HepG2 (cell line): ENCODE results near the gene CLIC4. TPM values are rescaled to one million over a fixed set of nuclear protein-coding genes. Genes with fewer than 3 reads are reported as not detected.

ENCODE experiments used
- AHR ChIP-seq: IDR thresholded peaks from 2 replicates; pipeline ENCODE4 v1.6.1; 2018; ENCODE audit warnings: missing genetic modification reagents, missing compliant biosample characterization
- FLYWCH1 ChIP-seq: sonication (generic); formaldehyde crosslinking; IDR thresholded peaks from 2 replicates; pipeline ENCODE4 v1.8.1; 2023; ENCODE audit warnings: mild to moderate bottlenecking, missing genetic modification reagents
- HNRNPUL1 ChIP-seq: fragments of 200-400 bp; formaldehyde crosslinking; IDR thresholded peaks from 2 replicates; pipeline ENCODE4 v1.6.1; 2017; ENCODE audit warnings: low read depth, mild to moderate bottlenecking, low read length, moderate library complexity
- KIAA2018 ChIP-seq: sonication (generic); formaldehyde crosslinking; IDR thresholded peaks from 2 replicates; pipeline ENCODE4 v1.5.0; 2020; ENCODE audit warnings: mild to moderate bottlenecking, missing genetic modification reagents, borderline replicate concordance
- MAF1 ChIP-seq: sonication (generic); formaldehyde crosslinking; IDR thresholded peaks from 2 replicates; pipeline ENCODE4 v1.5.0; 2020; ENCODE audit warnings: missing genetic modification reagents, borderline replicate concordance
- MEIS1 ChIP-seq: sonication (generic); formaldehyde crosslinking; IDR thresholded peaks from 2 replicates; pipeline ENCODE4 v1.9.0; 2021; ENCODE audit warnings: mild to moderate bottlenecking, missing genetic modification reagents, moderate library complexity, borderline replicate concordance
- NFE2 ChIP-seq: sonication (generic); formaldehyde crosslinking; IDR thresholded peaks from 2 replicates; pipeline ENCODE4 v1.4.0; 2020; ENCODE audit warnings: missing genetic modification reagents
- NFYB ChIP-seq: sonication (generic); formaldehyde crosslinking; IDR thresholded peaks from 2 replicates; pipeline ENCODE4 v1.4.0; 2020; ENCODE audit warnings: missing genetic modification reagents
- NPAS2 ChIP-seq: sonication (generic); formaldehyde crosslinking; IDR thresholded peaks from 2 replicates; pipeline ENCODE4 v1.8.0; 2022; ENCODE audit warnings: mild to moderate bottlenecking, missing genetic modification reagents, borderline replicate concordance
- YEATS4 ChIP-seq: sonication (generic); formaldehyde crosslinking; IDR thresholded peaks from 2 replicates; pipeline ENCODE4 v1.4.0; 2020; ENCODE audit warnings: missing genetic modification reagents, borderline replicate concordance
- ZNF17 ChIP-seq: sonication (generic); formaldehyde crosslinking; IDR thresholded peaks from 2 replicates; pipeline ENCODE4 v1.5.0; 2020; ENCODE audit warnings: mild to moderate bottlenecking, missing genetic modification reagents
- ZNF256 ChIP-seq: sonication (generic); formaldehyde crosslinking; conservative IDR thresholded peaks from 2 replicates; pipeline ENCODE4 v1.4.0; 2020; ENCODE audit warnings: missing genetic modification reagents
- ZNF331 ChIP-seq: sonication (generic); formaldehyde crosslinking; IDR thresholded peaks from 2 replicates; pipeline ENCODE4 v1.4.0; 2020; ENCODE audit warnings: missing genetic modification reagents
- ZNF570 ChIP-seq: sonication (generic); formaldehyde crosslinking; IDR thresholded peaks from 2 replicates; pipeline ENCODE4 v1.4.0; 2020; ENCODE audit warnings: mild to moderate bottlenecking, missing genetic modification reagents, borderline replicate concordance
- ZNF746 ChIP-seq: sonication (generic); formaldehyde crosslinking; IDR thresholded peaks from 2 replicates; pipeline ENCODE4 v1.8.0; 2022; ENCODE audit warnings: mild to moderate bottlenecking, missing genetic modification reagents
- ZSCAN9 ChIP-seq: IDR thresholded peaks from 2 replicates; pipeline ENCODE4 v1.6.1; 2016; ENCODE audit warnings: borderline replicate concordance
- polyA plus RNA-seq, 8 experiments: library from polyadenylated mRNA; depleted of rRNA in 3 of 8; stranded (reverse) in 7 of 8; unstranded in 1 of 8; fragments of >200 nt; fragmentation: Illumina TruSeq in 4 of 8; extraction: Trizol in 4 of 8; gene quantifications; 2 replicates each; pipeline versions ENCODE4 v1.2.1 to v1.2.3, GENCODE V29; 2011 to 2016; ENCODE audit warnings: low read depth in 4 of 8, missing spikeins in 1 of 8, mixed read lengths in 1 of 8; ENCODE audit not compliant: insufficient read depth in 1 of 8
- total RNA-seq, 5 experiments: library from RNA; depleted of rRNA; stranded (reverse); fragments of >200 nt; fragmentation: Illumina TruSeq; extraction: Trizol; gene quantifications; 2 replicates each; pipeline ENCODE4 v1.2.3, GENCODE V29; 2016; ENCODE audit warnings: low read depth in 1 of 5
- TF ChIP-seq, protein P1 (sequence below): sonication (generic); formaldehyde crosslinking; IDR thresholded peaks from 2 replicates; pipeline ENCODE4 v1.5.0; 2020; ENCODE audit warnings: mild to moderate bottlenecking, missing genetic modification reagents, borderline replicate concordance
- TF ChIP-seq, protein P2 (sequence below): sonication (generic); formaldehyde crosslinking; conservative IDR thresholded peaks from 2 replicates; pipeline ENCODE4 v1.5.0; 2020; ENCODE audit warnings: missing genetic modification reagents

The CLIC4 gene
- total and polyA plus RNA-seq, 2 of the 13 experiments (the other 11 are each of a cell fraction or from before 2014, with no cell fraction given): 23.3 to 77.4 TPM

DNA sequence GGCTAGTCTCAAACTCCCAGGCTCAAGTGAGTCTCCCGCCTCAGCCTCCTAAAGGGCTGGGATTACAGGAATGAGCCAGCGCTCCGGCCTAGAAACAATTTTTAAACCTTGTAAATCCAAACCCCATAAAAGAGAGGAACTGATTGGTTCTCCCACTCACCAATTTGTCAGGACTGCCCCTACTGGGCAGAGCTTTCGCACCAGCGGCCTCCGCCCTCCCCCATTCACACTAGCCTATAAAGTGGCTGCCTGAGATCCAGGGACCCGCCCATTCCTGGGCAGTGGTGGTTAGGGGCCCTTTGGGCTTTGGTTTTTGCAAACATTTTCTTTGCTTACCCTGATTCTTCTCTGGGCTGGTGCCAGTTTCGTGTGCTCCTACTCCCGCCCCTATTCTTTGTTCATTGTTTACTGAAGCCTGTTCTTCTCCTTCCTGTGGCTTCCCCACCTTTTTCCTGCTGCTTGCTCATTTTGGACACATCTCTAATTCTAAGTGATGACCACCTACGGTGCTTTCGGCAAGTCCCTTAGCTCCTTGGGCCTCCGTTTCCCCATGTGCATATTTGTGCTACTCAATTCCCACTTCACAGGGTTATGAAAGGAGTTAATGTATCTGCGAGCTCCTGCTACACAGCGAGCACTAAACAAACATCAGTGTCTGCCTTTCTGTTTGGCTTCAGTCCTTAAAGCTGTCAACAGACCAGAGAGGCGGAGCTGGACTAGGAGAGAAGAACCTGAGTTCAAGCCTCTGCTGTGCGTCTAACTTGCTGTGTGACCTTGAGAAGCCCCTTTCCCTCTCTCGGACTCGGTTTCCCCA is 39.8 kb upstream of the CLIC4 start (continued):
- TF ChIP-seq ZNF17 (CRISPR knock-in tag) (no peak), NPAS2 (CRISPR knock-in tag) (no peak), FLYWCH1 (CRISPR knock-in tag) (no peak), NFE2 (no peak), MEIS1 (CRISPR knock-in tag) (peak; percentile 53; the same call in 1 of the 2 replicates), AHR (CRISPR knock-in tag) (no peak), ZNF746 (CRISPR knock-in tag) (no peak; the same call in 1 of the 2 replicates), ZNF570 (CRISPR knock-in tag) (no peak), NFYB (peak; percentile 85), ZNF331 (CRISPR knock-in tag) (0 out of 2 replicates have a peak, but pooled peaks have one; percentile 11), KIAA2018 (CRISPR knock-in tag) (no peak), MAF1 (CRISPR knock-in tag) (no peak), YEATS4 (CRISPR knock-in tag) (peak; percentile 18; the same call in 1 of the 2 replicates), ZNF256 (CRISPR knock-in tag) (no peak), HNRNPUL1 (no peak), ZSCAN9 (CRISPR knock-in tag) (no peak)
- TF ChIP-seq, protein P1, sequence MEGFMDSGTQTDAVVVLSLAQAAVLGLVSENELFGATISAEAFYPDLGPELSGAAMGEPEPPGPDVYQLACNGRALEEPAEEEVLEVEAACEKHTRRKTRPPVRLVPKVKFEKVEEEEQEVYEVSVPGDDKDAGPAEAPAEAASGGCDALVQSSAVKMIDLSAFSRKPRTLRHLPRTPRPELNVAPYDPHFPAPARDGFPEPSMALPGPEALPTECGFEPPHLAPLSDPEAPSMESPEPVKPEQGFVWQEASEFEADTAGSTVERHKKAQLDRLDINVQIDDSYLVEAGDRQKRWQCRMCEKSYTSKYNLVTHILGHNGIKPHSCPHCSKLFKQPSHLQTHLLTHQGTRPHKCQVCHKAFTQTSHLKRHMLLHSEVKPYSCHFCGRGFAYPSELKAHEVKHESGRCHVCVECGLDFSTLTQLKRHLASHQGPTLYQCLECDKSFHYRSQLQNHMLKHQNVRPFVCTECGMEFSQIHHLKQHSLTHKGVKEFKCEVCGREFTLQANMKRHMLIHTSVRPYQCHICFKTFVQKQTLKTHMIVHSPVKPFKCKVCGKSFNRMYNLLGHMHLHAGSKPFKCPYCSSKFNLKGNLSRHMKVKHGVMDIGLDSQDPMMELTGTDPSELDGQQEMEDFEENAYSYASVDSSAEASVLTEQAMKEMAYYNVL (CRISPR knock-in tag): peak; percentile 55; the same call in 1 of the 2 replicates
- TF ChIP-seq, protein P2, sequence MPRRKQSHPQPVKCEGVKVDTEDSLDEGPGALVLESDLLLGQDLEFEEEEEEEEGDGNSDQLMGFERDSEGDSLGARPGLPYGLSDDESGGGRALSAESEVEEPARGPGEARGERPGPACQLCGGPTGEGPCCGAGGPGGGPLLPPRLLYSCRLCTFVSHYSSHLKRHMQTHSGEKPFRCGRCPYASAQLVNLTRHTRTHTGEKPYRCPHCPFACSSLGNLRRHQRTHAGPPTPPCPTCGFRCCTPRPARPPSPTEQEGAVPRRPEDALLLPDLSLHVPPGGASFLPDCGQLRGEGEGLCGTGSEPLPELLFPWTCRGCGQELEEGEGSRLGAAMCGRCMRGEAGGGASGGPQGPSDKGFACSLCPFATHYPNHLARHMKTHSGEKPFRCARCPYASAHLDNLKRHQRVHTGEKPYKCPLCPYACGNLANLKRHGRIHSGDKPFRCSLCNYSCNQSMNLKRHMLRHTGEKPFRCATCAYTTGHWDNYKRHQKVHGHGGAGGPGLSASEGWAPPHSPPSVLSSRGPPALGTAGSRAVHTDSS (CRISPR knock-in tag): no peak
